Activated CD4-positive, alpha-beta memory T cell treated with anti-CD3 and anti-CD28 coated beads for 36 hours (primary cell): ENCODE results near the gene BEX4. TPM values are rescaled to one million over a fixed set of nuclear protein-coding genes. Genes with fewer than 3 reads are reported as not detected.

Experiments
- CTCF ChIA-PET: fragments of 350-600 bp; sonication (Branson Sonifier 250); formaldehyde crosslinking; loops from one replicate; lab custom pipeline; 2021; ENCODE audit warnings: antibody characterized with exemption, inconsistent platforms; lab: Charles Lee
- POLR2A ChIA-PET: fragments of 350-600 bp; sonication (Branson Sonifier 250); formaldehyde crosslinking; loops from one replicate; lab custom pipeline; 2021; ENCODE audit warnings: antibody characterized with exemption; lab: Charles Lee
- DNase-seq: peaks from one replicate; pipeline ENCODE4 v3.0.0-alpha.2; 2020
- H3K27ac Mint-ChIP-seq: one replicate; pipeline ENCODE4 v1.8.0; 2021; ENCODE audit warnings: mixed read lengths
- H3K27me3 Mint-ChIP-seq: one replicate; pipeline ENCODE4 v1.8.0; 2021; ENCODE audit warnings: mixed read lengths
- H3K36me3 Mint-ChIP-seq: one replicate; pipeline ENCODE4 v1.8.0; 2021; ENCODE audit warnings: mixed read lengths
- H3K4me1 Mint-ChIP-seq: one replicate; pipeline ENCODE4 v1.8.0; 2021; ENCODE audit warnings: low read depth, mixed read lengths
- H3K4me3 Mint-ChIP-seq: one replicate; pipeline ENCODE4 v1.8.0; 2021; ENCODE audit warnings: mild to moderate bottlenecking, mixed read lengths
- H3K9me3 Mint-ChIP-seq: one replicate; pipeline ENCODE4 v1.8.0; 2021; ENCODE audit warnings: mixed read lengths
- intact Hi-C: fragments of 100-400 bp; cut with micrococcal nuclease; formaldehyde crosslinking; loops from one replicate; pipeline ENCODE4 v1.15.1; 2023
- total RNA-seq, 2 experiments: library from RNA; stranded (reverse); gene quantifications; one replicate each; pipeline ENCODE4 v1.2.3, GENCODE V29; 2021

BEX4 gene
- total RNA-seq, 2 experiments from 2014 or later: 8.0 to 11.5 TPM

GRCh38 chrX:103249805-103250204 lies 34.9 kb downstream of the BEX4 start:
- ChIA-PET POLR2A (no interaction called here), CTCF (interaction anchor here (1.0 to 1.3 kb wide), 2 partner anchors 38 to 39 kb away, joined by 3 to 5 read pairs; no protein-coding TSS in a partner anchor)
- intact Hi-C loops: no loop called here
- peaks cover 5% of the 10 kb centered on the region for H3K36me3 Mint-ChIP-seq
- no peaks in the 10 kb centered on the region for H3K27me3 Mint-ChIP-seq
- peaks cover 11% of the 10 kb centered on the region for H3K4me1 Mint-ChIP-seq
- no peak overlapping the region for H3K4me3 Mint-ChIP-seq
- DNase-seq: no peak
- H3K27ac Mint-ChIP-seq: no peak overlapping the region
- H3K9me3 Mint-ChIP-seq: no peaks in the 10 kb centered on the region

GRCh38 chrX:103250977-103251376 lies 36.1 kb downstream of the BEX4 start:
- no peaks in the 10 kb centered on the region for H3K9me3 Mint-ChIP-seq
- H3K27ac Mint-ChIP-seq: no peak overlapping the region
- peaks cover 20% of the 10 kb centered on the region for H3K4me1 Mint-ChIP-seq
- intact Hi-C loops: no loop called here
- no peak for DNase-seq
- CTCF ChIA-PET: no interaction called here
- POLR2A ChIA-PET: interaction anchor here (0.5 kb wide), 1 partner anchor 198 kb away, joined by 3 read pairs; no protein-coding TSS in a partner anchor
- no peaks in the 10 kb centered on the region for H3K27me3 Mint-ChIP-seq
- H3K36me3 Mint-ChIP-seq: peaks cover 5% of the 10 kb centered on the region
- H3K4me3 Mint-ChIP-seq: no peak overlapping the region

- intact Hi-C loops: loop anchor here (2.0 kb wide), 1 partner anchor 57 kb away; the partner anchor contains the start of gene BEX2
- peaks cover 5% of the 10 kb centered on the region for H3K36me3 Mint-ChIP-seq
- H3K9me3 Mint-ChIP-seq: no peaks in the 10 kb centered on the region
- H3K27me3 Mint-ChIP-seq: no peaks in the 10 kb centered on the region
- CTCF ChIA-PET: interaction anchor here (1.7 kb wide), 1 partner anchor 43 kb away, joined by 5 read pairs; no protein-coding TSS in a partner anchor
- no peak for DNase-seq
- POLR2A ChIA-PET: no interaction called here
- H3K27ac Mint-ChIP-seq: peak overlapping the region; percentile 96
- H3K4me1 Mint-ChIP-seq: peaks cover 20% of the 10 kb centered on the region
- peak overlapping the region; percentile 95 for H3K4me3 Mint-ChIP-seq
These were observed 38.7 kb downstream of the BEX4 start for GRCh38 chrX:103253608-103254007.

GRCh38 chrX:103254171-103254824 lies 39.4 kb downstream of the BEX4 start:
- DNase-seq: peak; percentile 64
- Mint-ChIP-seq H3K36me3 (peaks cover 5% of the 10 kb centered on the region), H3K27ac (peak overlapping the region; percentile 96), H3K4me1 (peaks cover 20% of the 10 kb centered on the region), H3K4me3 (peak overlapping the region; percentile 95), H3K9me3 (no peaks in the 10 kb centered on the region), H3K27me3 (no peaks in the 10 kb centered on the region)
- POLR2A ChIA-PET: no interaction called here
- intact Hi-C loops: loop anchor here (2.0 kb wide), 1 partner anchor 57 kb away; the partner anchor contains the start of gene BEX2
- CTCF ChIA-PET: interaction anchor here (1.7 kb wide), 1 partner anchor 43 kb away, joined by 5 read pairs; no protein-coding TSS in a partner anchor

GRCh38 chrX:103254921-103255493 lies 40.1 kb downstream of the BEX4 start, which contains the start of gene TCEAL8:
Gene TCEAL8, minus strand, starts transcription at chrX:103255155. Its CDS starts 1,176 bp downstream, at chrX:103253979.
- CTCF ChIA-PET: no interaction called here
- intact Hi-C loops: loop anchor here (1.0 to 2.0 kb wide), 2 partner anchors 40 to 56 kb away; partner anchors contain the start of genes BEX2 and BEX4
- H3K4me1 Mint-ChIP-seq: peaks cover 20% of the 10 kb centered on the region
- H3K27me3 Mint-ChIP-seq: no peaks in the 10 kb centered on the region
- POLR2A ChIA-PET: no interaction called here
- H3K36me3 Mint-ChIP-seq: peaks cover 5% of the 10 kb centered on the region
- H3K27ac Mint-ChIP-seq: peak within 1 kb of the TSS; percentile 96
- H3K4me3 Mint-ChIP-seq: peak within 1 kb of the TSS; percentile 95
- DNase-seq: peak; percentile 79
- no peaks in the 10 kb centered on the region for H3K9me3 Mint-ChIP-seq

GRCh38 chrX:103256651-103257050 lies 41.7 kb downstream of the BEX4 start:
- H3K27ac Mint-ChIP-seq: no peak overlapping the region
- ChIA-PET POLR2A (no interaction called here), CTCF (no interaction called here)
- peaks cover 5% of the 10 kb centered on the region for H3K36me3 Mint-ChIP-seq
- intact Hi-C loops: no loop called here
- H3K9me3 Mint-ChIP-seq: no peaks in the 10 kb centered on the region
- H3K4me1 Mint-ChIP-seq: peaks cover 20% of the 10 kb centered on the region
- no peak overlapping the region for H3K4me3 Mint-ChIP-seq
- no peak for DNase-seq
- H3K27me3 Mint-ChIP-seq: no peaks in the 10 kb centered on the region

GRCh38 chrX:103258275-103258674 lies 43.4 kb downstream of the BEX4 start:
- H3K27me3 Mint-ChIP-seq: no peaks in the 10 kb centered on the region
- no peak overlapping the region for H3K4me3 Mint-ChIP-seq
- ChIA-PET CTCF (no interaction called here), POLR2A (no interaction called here)
- intact Hi-C loops: no loop called here
- no peak for DNase-seq
- peaks cover 5% of the 10 kb centered on the region for H3K36me3 Mint-ChIP-seq
- H3K4me1 Mint-ChIP-seq: peaks cover 19% of the 10 kb centered on the region
- no peaks in the 10 kb centered on the region for H3K9me3 Mint-ChIP-seq
- no peak overlapping the region for H3K27ac Mint-ChIP-seq

Other genes starting within 250 kb of the BEX4 start
- under 1 TPM; 0.45 to 0.48 TPM for gene BEX1, start 150.9 kb upstream of the BEX4 start, total RNA-seq
- gene NXF3, start 122.0 kb upstream of the BEX4 start, total RNA-seq: not detected
- gene TCEAL8, start 40.0 kb downstream of the BEX4 start, total RNA-seq: 10 to 100 TPM; 37.8 to 38.5 TPM
- not detected for gene TCEAL5, start 61.6 kb downstream of the BEX4 start, total RNA-seq
- 10 to 100 TPM; 11.3 to 12.1 TPM for gene BEX2, start 95.9 kb downstream of the BEX4 start, total RNA-seq
- gene TCEAL7, start 115.1 kb downstream of the BEX4 start, total RNA-seq: not detected
- 1 to 10 TPM; 2.3 to 2.6 TPM for gene TCEAL9, start 141.4 kb downstream of the BEX4 start, total RNA-seq
- 10 to 100 TPM; 24.5 to 26.6 TPM for gene BEX3, start 161.4 kb downstream of the BEX4 start, total RNA-seq